22Rv1 (cell line): Measurements from ENCODE around the gene TPRG1.
A peak's percentile ranks its signal among the peaks of the same experiment; 100 is the strongest.

Experiments
- H3K27ac ChIP-seq: fragments of 450-650 bp; 2 replicates; pipeline ENCODE4 v1.5.1; 2017
- ZFX ChIP-seq: fragments of 450-650 bp; IDR thresholded peaks from 2 replicates; pipeline ENCODE4 v1.6.1; 2017; ENCODE audit warnings: antibody characterized with exemption, borderline replicate concordance
- TF ChIP-seq, protein P1 (sequence below): fragments of 450-650 bp; IDR thresholded peaks from 2 replicates; pipeline ENCODE4 v1.5.1; 2017; ENCODE audit warnings: mild to moderate bottlenecking

TPRG1 gene

DNA sequence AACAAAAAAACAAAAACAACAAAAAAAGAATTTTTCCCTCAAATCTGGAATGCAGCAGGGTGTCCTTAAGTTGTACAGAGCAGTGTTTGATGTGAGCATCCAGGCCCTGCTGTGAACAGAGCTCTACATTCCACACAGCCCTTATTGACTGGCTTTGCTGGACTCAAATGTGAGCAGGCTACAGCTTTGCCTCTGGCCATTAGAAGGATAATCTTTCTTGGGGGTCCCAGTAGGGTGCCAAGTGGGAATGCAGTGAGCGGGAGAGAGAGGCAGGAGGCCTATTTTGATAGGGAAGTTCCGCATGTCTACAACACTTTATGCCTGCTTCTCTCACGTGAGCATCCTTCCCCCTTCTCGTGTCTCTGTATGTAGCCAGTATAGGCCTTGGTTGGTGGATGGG, 34.4 kb upstream of the TPRG1 start:
- no peak for TF ChIP-seq ZFX
- TF ChIP-seq, protein P1, sequence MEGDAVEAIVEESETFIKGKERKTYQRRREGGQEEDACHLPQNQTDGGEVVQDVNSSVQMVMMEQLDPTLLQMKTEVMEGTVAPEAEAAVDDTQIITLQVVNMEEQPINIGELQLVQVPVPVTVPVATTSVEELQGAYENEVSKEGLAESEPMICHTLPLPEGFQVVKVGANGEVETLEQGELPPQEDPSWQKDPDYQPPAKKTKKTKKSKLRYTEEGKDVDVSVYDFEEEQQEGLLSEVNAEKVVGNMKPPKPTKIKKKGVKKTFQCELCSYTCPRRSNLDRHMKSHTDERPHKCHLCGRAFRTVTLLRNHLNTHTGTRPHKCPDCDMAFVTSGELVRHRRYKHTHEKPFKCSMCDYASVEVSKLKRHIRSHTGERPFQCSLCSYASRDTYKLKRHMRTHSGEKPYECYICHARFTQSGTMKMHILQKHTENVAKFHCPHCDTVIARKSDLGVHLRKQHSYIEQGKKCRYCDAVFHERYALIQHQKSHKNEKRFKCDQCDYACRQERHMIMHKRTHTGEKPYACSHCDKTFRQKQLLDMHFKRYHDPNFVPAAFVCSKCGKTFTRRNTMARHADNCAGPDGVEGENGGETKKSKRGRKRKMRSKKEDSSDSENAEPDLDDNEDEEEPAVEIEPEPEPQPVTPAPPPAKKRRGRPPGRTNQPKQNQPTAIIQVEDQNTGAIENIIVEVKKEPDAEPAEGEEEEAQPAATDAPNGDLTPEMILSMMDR, result no peak
- no peak overlapping the region for H3K27ac ChIP-seq

DNA sequence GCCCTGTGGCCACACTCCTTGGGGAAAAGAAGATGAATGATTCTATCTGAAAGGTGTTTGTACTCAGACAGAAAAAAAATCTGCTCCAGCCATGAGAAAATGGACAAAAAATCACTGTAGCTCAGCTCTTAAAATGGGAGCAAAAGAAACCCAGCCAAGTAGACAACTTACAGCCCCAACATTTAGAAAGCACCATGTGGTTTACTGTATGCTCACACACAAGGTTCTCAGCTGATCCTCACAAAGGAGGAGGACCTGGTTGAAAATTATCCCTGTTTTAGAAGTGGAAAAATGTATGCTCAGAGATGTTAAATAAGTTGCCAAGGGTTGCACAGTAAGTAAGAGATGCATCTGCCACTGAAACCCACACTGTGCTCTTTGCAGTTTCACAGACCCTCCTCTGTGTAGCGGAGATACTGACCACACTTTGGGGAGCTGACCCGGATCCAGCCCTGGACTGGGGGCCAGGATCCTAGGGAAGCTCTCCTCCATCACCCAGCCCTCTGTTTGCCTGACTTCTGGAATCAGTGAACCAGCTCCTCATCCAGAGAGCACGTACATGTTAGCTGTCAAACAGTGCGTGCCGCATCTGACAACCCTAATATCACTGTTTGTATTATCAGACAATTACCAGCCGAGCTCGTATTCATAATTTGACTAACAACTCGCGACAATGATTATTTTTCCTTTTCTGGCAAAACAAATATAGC, 32.7 kb upstream of the TPRG1 start:
- no peak for TF ChIP-seq ZFX
- TF ChIP-seq, protein P1, result no peak
- no peak overlapping the region for H3K27ac ChIP-seq

DNA sequence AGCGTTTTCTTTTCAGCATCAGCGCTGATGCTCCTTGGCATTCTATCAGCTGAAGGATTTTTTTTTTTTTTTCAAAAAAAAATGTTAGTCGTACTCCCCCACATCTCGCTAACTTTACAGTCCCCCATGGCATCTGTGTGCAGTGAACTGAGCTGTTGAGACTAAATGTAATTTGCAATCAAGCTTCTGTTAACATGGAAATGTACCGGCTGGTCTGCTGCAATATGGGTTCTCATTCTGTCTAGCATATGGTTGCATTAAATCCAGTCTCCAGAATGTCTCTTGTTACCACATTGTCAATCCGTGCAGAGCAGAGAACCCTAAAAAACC, 32.2 kb upstream of the TPRG1 start:
- H3K27ac ChIP-seq, result no peak overlapping the region
- TF ChIP-seq, protein P1, result no peak

DNA sequence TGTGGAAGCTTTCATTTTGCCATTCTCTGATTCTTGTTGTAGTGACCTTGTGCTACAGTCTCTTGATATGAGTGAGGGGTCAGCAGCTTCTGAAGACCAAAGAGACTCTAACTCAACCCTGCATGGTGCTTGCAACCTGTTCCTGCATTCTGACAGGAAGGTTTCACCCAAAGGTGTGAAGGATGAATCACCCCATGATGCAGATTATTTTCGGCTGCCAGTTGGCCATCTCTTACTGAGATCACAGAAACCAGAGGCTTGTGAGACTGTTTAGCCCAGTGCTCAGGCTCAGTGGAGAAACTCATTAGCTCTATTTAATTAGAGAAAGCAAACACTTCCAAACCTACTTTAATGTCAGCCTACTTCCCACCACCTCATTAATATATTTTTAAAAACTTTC, 29.2 kb upstream of the TPRG1 start:
- TF ChIP-seq, protein P1, result no peak
- no peak overlapping the region for H3K27ac ChIP-seq

DNA sequence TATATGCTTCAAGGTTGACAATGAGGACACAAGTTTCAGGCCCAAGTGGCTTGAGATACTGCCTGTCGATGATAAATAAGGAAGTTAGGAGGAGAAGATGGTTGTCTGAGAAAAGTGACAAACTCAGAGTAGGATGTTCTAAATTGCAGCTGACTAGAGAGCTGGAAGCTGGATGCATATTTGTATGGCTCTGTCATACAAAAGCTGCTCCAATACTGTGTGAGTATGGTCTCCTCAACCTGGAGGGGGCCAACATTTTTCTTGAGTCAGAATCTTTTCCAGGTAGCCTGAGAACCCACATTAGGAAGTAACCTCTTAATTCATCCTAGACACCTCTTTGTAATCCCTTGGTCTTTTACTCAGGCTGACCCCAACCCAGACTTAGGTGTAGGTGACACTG, 28.4 kb upstream of the TPRG1 start:
- TF ChIP-seq ZFX, result no peak
- TF ChIP-seq, protein P1, result no peak
- no peak overlapping the region for H3K27ac ChIP-seq

DNA sequence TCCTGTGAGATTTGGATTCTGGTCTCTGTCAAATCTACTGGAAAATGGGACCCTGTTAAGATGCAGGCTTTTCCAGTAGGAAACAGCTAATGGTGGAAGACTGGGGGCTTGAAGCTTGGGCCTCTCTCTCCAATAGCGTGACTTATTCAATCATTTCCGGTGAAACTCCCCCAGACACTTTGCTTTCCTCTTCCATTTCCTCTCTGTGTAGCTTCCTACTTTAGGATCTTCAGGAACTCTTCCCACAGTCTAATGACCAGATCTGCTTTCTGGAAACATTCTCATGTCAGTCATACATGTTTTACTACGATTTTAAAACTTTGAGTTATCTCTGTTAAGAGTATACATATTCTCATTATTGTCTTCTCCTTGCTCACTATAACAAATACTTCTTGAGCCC, 28.0 kb upstream of the TPRG1 start:
- no peak overlapping the region for H3K27ac ChIP-seq
- no peak for TF ChIP-seq ZFX
- TF ChIP-seq, protein P1, result no peak

DNA sequence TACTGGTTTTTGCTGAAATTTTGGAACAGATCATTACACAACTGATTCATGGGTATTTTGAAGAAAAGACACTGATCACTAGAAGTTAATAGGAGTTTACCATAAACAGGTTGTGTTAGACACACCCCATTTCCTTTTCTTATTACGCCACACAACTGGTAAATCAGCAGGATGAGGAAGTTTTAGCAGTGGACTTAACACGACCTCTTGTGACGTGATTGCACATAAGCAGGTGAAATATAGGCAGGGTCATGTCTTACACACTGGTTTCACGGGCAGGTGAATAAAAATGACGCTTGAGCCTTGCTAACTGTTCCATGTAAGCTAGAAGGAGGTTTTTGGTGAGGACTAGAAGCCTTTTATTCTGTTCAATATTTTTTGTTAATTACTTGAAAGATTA, 27.1 kb upstream of the TPRG1 start:
- TF ChIP-seq, protein P1, result peak; percentile 22
- TF ChIP-seq ZFX, result no peak
- H3K27ac ChIP-seq, result no peak overlapping the region
